ENCODE results near the gene CRB1.

CRB1 gene

DNA sequence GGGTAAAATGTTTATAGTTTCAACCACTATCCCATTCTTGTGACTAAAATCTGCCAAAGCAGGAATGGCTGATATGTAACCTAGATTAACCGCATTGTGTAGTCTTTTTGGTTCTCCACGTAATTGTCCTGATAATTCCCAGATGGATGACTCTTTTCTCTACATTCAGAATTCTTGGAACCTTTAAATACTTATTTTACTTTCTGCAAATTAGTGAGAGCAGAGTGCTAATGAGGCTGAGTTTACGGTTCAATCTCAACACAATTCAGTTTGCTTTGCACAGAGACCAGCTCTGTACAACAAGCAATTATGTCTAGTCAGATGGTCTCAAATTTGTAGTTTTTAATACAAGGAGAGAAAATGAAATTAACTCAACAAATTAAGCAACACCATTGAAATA, 9.1 kb downstream of the CRB1 start:
- Histone ChIP-seq H3K9me3 (ENCODE audit: insufficient read depth, low read length) (no peaks in the 10 kb centered on the region), H3K4me2 (ENCODE audit: low read depth, low read length, poor library complexity, severe bottlenecking) (no peak overlapping the region), H3K36me3 (ENCODE audit: low read length) (no peaks in the 10 kb centered on the region), H3K9ac (ENCODE audit: low read length) (no peak overlapping the region), H4K20me1 (ENCODE audit: low read depth, low read length) (no peaks in the 10 kb centered on the region), H3K27ac (ENCODE audit: low read depth, low read length) (no peak overlapping the region), H3K79me2 (ENCODE audit: insufficient read depth, low read length) (no peaks in the 10 kb centered on the region), H3F3A (ENCODE audit: insufficient read depth) (no peaks in the 10 kb centered on the region), H2AFZ (ENCODE audit: low read depth, low read length, severe bottlenecking) (no peak overlapping the region), H3K4me3 (ENCODE audit: insufficient read depth, low read length, poor library complexity, severe bottlenecking) (no peak overlapping the region), H3K9me2 (replicated peaks; ENCODE audit: insufficient read depth, low read length) (no peaks in the 10 kb centered on the region), H3K27me3 (ENCODE audit: low read length) (no peaks in the 10 kb centered on the region)
- TF ChIP-seq CTCF (IDR thresholded peaks at IDR 0.05; ENCODE audit: insufficient read depth, low read length, poor library complexity, severe bottlenecking) (no peak), EZH2phosphoT487 (conservative IDR thresholded peaks at IDR 0.05; ENCODE audit: low read length) (no peak)

DNA sequence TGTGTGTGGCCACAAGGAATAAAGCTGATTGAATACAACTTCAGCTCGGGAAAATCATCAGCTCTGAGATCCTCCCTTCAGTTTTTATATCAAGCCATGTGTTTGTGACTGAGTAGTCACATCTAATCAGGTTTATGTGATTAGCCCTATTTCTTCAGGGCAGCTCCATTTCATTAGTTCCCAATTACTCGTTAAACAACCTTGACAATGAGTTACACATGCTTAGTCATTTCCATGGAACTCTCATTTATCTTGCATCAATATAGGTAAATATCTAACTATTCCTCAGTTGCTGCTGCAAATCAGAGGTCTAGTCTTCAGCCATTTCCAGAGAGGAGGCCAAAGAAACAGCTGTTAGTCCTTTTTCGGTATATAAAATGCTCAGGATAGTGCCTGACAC, 16.3 kb downstream of the CRB1 start:
- no peaks in the 10 kb centered on the region for H3K9me2 ChIP-seq (replicated peaks; ENCODE audit: insufficient read depth, low read length)
- H4K20me1 ChIP-seq (ENCODE audit: low read depth, low read length): no peaks in the 10 kb centered on the region
- H3K36me3 ChIP-seq (ENCODE audit: low read length): no peaks in the 10 kb centered on the region
- no peak overlapping the region for H3K27ac ChIP-seq (ENCODE audit: low read depth, low read length)
- TF ChIP-seq EZH2phosphoT487 (conservative IDR thresholded peaks at IDR 0.05; ENCODE audit: low read length) (no peak), CTCF (IDR thresholded peaks at IDR 0.05; ENCODE audit: insufficient read depth, low read length, poor library complexity, severe bottlenecking) (no peak)
- no peak overlapping the region for H2AFZ ChIP-seq (ENCODE audit: low read depth, low read length, severe bottlenecking)
- no peak overlapping the region for H3K4me2 ChIP-seq (ENCODE audit: low read depth, low read length, poor library complexity, severe bottlenecking)
- H3F3A ChIP-seq (ENCODE audit: insufficient read depth): no peaks in the 10 kb centered on the region
- H3K4me3 ChIP-seq (ENCODE audit: insufficient read depth, low read length, poor library complexity, severe bottlenecking): no peak overlapping the region
- no peak overlapping the region for H3K9ac ChIP-seq (ENCODE audit: low read length)
- H3K79me2 ChIP-seq (ENCODE audit: insufficient read depth, low read length): no peaks in the 10 kb centered on the region
- H3K9me3 ChIP-seq (ENCODE audit: insufficient read depth, low read length): no peaks in the 10 kb centered on the region
- H3K27me3 ChIP-seq (ENCODE audit: low read length): no peaks in the 10 kb centered on the region

DNA sequence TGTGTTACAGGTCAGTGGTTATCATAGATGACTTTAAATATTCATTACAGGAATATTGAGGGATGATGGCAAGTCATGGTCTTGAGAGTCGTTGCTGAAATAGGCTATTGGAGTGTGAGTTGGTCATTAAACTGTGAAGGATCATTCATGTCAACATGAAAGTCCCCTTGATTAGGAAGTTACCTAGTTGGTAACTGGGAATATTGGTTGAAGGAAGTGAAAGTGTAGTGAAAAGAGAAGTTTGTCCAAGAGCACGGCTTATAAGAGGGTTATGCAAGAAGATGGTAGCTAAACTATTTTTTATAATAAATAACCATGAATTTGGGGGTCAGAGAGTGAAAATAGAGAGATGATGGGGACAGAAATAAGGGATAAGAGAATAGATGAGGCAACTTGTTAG, 16.9 kb downstream of the CRB1 start:
- Histone ChIP-seq H3K36me3 (ENCODE audit: low read length) (no peaks in the 10 kb centered on the region), H4K20me1 (ENCODE audit: low read depth, low read length) (no peaks in the 10 kb centered on the region), H3K9ac (ENCODE audit: low read length) (no peak overlapping the region), H2AFZ (ENCODE audit: low read depth, low read length, severe bottlenecking) (no peak overlapping the region), H3K79me2 (ENCODE audit: insufficient read depth, low read length) (no peaks in the 10 kb centered on the region), H3K4me2 (ENCODE audit: low read depth, low read length, poor library complexity, severe bottlenecking) (no peak overlapping the region), H3K4me3 (ENCODE audit: insufficient read depth, low read length, poor library complexity, severe bottlenecking) (no peak overlapping the region), H3F3A (ENCODE audit: insufficient read depth) (no peaks in the 10 kb centered on the region), H3K9me3 (ENCODE audit: insufficient read depth, low read length) (no peaks in the 10 kb centered on the region), H3K9me2 (replicated peaks; ENCODE audit: insufficient read depth, low read length) (no peaks in the 10 kb centered on the region), H3K27me3 (ENCODE audit: low read length) (no peaks in the 10 kb centered on the region), H3K27ac (ENCODE audit: low read depth, low read length) (no peak overlapping the region)
- no peak for TF ChIP-seq EZH2phosphoT487 (conservative IDR thresholded peaks at IDR 0.05; ENCODE audit: low read length)
- TF ChIP-seq CTCF (IDR thresholded peaks at IDR 0.05; ENCODE audit: insufficient read depth, low read length, poor library complexity, severe bottlenecking): no peak

Measured in SU-DHL-6 (cell line).